ENCODE results near the gene TLX2.

The TLX2 gene

GRCh38 chr2:74495440-74495839 is 18.8 kb upstream of the TLX2 start:
- Histone ChIP-seq H4K20me1 (ENCODE audit: insufficient read depth, low read length) (no peaks in the 10 kb centered on the region), H3K9me3 (ENCODE audit: insufficient read depth, low read length) (no peaks in the 10 kb centered on the region), H2AFZ (ENCODE audit: low read depth, low read length) (no peak overlapping the region), H3K79me2 (ENCODE audit: low read length) (no peaks in the 10 kb centered on the region), H3K27me3 (ENCODE audit: low read depth, low read length) (no peaks in the 10 kb centered on the region), H3K9ac (ENCODE audit: low read length) (no peak overlapping the region), H3K4me3 (ENCODE audit: low read length) (no peak overlapping the region), H3K4me1 (ENCODE audit: low read length) (no peaks in the 10 kb centered on the region), H3K27ac (ENCODE audit: low read length) (no peak overlapping the region), H3K4me2 (ENCODE audit: low read length) (no peak overlapping the region), H3K36me3 (replicated peaks; ENCODE audit: low read depth, low read length) (peaks cover 17% of the 10 kb centered on the region)
- TF ChIP-seq CTCF (IDR thresholded peaks at IDR 0.05; ENCODE audit: low read depth, low read length) (no peak), EZH2phosphoT487 (IDR thresholded peaks at IDR 0.05; ENCODE audit: low read depth) (no peak)

GRCh38 chr2:74496997-74497776 is 17.1 kb upstream of the TLX2 start:
- Histone ChIP-seq H3K4me3 (ENCODE audit: low read length) (no peak overlapping the region), H3K4me1 (ENCODE audit: low read length) (no peaks in the 10 kb centered on the region), H3K27me3 (ENCODE audit: low read depth, low read length) (no peaks in the 10 kb centered on the region), H3K4me2 (ENCODE audit: low read length) (no peak overlapping the region), H3K9ac (ENCODE audit: low read length) (no peak overlapping the region), H4K20me1 (ENCODE audit: insufficient read depth, low read length) (no peaks in the 10 kb centered on the region), H3K79me2 (ENCODE audit: low read length) (no peaks in the 10 kb centered on the region), H3K9me3 (ENCODE audit: insufficient read depth, low read length) (no peaks in the 10 kb centered on the region), H3K27ac (ENCODE audit: low read length) (no peak overlapping the region), H3K36me3 (replicated peaks; ENCODE audit: low read depth, low read length) (peaks cover 4% of the 10 kb centered on the region), H2AFZ (ENCODE audit: low read depth, low read length) (no peak overlapping the region)
- TF ChIP-seq CTCF (IDR thresholded peaks at IDR 0.05; ENCODE audit: low read depth, low read length) = no peak
- TF ChIP-seq EZH2phosphoT487 (IDR thresholded peaks at IDR 0.05; ENCODE audit: low read depth) = no peak

GRCh38 chr2:74497777-74498499 is 16.3 kb upstream of the TLX2 start:
- H3K9me3 ChIP-seq (ENCODE audit: insufficient read depth, low read length) = no peaks in the 10 kb centered on the region
- no peaks in the 10 kb centered on the region for H3K4me1 ChIP-seq (ENCODE audit: low read length)
- H3K27me3 ChIP-seq (ENCODE audit: low read depth, low read length) = no peaks in the 10 kb centered on the region
- no peak overlapping the region for H3K9ac ChIP-seq (ENCODE audit: low read length)
- no peak overlapping the region for H3K4me3 ChIP-seq (ENCODE audit: low read length)
- peaks cover 4% of the 10 kb centered on the region for H3K36me3 ChIP-seq (replicated peaks; ENCODE audit: low read depth, low read length)
- no peak overlapping the region for H2AFZ ChIP-seq (ENCODE audit: low read depth, low read length)
- no peaks in the 10 kb centered on the region for H3K79me2 ChIP-seq (ENCODE audit: low read length)
- TF ChIP-seq CTCF (IDR thresholded peaks at IDR 0.05; ENCODE audit: low read depth, low read length) (no peak), EZH2phosphoT487 (IDR thresholded peaks at IDR 0.05; ENCODE audit: low read depth) (no peak)
- no peak overlapping the region for H3K27ac ChIP-seq (ENCODE audit: low read length)
- no peaks in the 10 kb centered on the region for H4K20me1 ChIP-seq (ENCODE audit: insufficient read depth, low read length)
- no peak overlapping the region for H3K4me2 ChIP-seq (ENCODE audit: low read length)

- H3K36me3 ChIP-seq (replicated peaks; ENCODE audit: low read depth, low read length) = no peaks in the 10 kb centered on the region
- no peak overlapping the region for H3K4me3 ChIP-seq (ENCODE audit: low read length)
- no peak for TF ChIP-seq EZH2phosphoT487 (IDR thresholded peaks at IDR 0.05; ENCODE audit: low read depth)
- TF ChIP-seq CTCF (IDR thresholded peaks at IDR 0.05; ENCODE audit: low read depth, low read length) = no peak
- H3K4me2 ChIP-seq (ENCODE audit: low read length) = no peak overlapping the region
- H3K4me1 ChIP-seq (ENCODE audit: low read length) = peaks cover 4% of the 10 kb centered on the region; the same call in 1 of the 2 replicates
- H3K9me3 ChIP-seq (ENCODE audit: insufficient read depth, low read length) = no peaks in the 10 kb centered on the region
- H3K27me3 ChIP-seq (ENCODE audit: low read depth, low read length) = no peaks in the 10 kb centered on the region
- H3K27ac ChIP-seq (ENCODE audit: low read length) = no peak overlapping the region
- H3K9ac ChIP-seq (ENCODE audit: low read length) = no peak overlapping the region
- no peaks in the 10 kb centered on the region for H4K20me1 ChIP-seq (ENCODE audit: insufficient read depth, low read length)
- H2AFZ ChIP-seq (ENCODE audit: low read depth, low read length) = no peak overlapping the region
- H3K79me2 ChIP-seq (ENCODE audit: low read length) = no peaks in the 10 kb centered on the region
Observed at GRCh38 chr2:74498500-74499266, 15.6 kb upstream of the TLX2 start.
